Hepatocyte (in vitro differentiated cells): Measurements from ENCODE around the gene TP73.

ENCODE experiments used
- EZH2 ChIP-seq: fragments of 200-600 bp; sonication (generic); IDR thresholded peaks from 2 replicates; pipeline ENCODE4 v1.6.1; 2016; ENCODE audit warnings: antibody characterized with exemption, mild to moderate bottlenecking, borderline replicate concordance
- EZH2phosphoT487 ChIP-seq: fragments of 200-600 bp; sonication (generic); IDR thresholded peaks from one replicate; pipeline ENCODE4 v1.6.1; 2018; ENCODE audit warnings: antibody characterized with exemption, mild to moderate bottlenecking, low read depth, moderate library complexity; ENCODE audit not compliant: unreplicated experiment, severe bottlenecking
- TF ChIP-seq, protein P1 (sequence below): fragments of 200-600 bp; sonication (generic); IDR thresholded peaks from 2 replicates; pipeline ENCODE4 v1.5.1; 2016; ENCODE audit warnings: antibody characterized with exemption, mild to moderate bottlenecking; ENCODE audit not compliant: poor library complexity

DNA sequence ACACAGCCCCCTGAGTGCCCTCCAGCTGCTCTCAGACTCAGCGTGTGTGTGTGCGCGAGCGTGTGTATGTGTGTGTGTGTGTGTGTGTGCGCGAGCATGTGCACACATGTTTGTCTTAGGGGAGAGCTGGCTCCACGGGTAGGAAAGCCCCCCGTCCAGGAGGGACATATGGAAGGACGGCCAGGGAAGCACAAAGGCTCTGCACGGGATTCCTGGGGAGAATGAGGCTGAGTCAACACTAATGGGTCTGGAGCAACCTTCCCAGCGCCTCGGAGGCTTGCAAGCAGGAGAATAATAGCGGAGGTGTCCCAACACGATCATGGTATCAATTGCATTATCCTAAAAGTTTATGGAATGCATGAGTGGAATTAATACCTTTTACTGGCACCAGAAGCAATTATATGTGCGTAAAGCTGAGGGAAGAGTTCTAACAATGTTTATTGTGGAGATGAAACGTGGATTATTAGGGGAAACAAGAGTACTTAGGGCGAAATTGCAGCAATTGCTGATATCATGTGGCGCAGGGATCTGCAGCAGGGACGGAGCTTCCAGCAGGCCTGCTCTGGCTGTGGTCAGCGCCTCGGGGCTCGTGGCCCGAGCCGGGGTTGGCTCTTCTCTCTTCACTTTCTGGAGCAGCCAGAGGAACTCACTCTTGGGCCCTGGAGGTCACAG is 59.6 kb downstream of the TP73 start:
- TF ChIP-seq EZH2 (no peak), EZH2phosphoT487 (no peak)
- TF ChIP-seq, protein P1, sequence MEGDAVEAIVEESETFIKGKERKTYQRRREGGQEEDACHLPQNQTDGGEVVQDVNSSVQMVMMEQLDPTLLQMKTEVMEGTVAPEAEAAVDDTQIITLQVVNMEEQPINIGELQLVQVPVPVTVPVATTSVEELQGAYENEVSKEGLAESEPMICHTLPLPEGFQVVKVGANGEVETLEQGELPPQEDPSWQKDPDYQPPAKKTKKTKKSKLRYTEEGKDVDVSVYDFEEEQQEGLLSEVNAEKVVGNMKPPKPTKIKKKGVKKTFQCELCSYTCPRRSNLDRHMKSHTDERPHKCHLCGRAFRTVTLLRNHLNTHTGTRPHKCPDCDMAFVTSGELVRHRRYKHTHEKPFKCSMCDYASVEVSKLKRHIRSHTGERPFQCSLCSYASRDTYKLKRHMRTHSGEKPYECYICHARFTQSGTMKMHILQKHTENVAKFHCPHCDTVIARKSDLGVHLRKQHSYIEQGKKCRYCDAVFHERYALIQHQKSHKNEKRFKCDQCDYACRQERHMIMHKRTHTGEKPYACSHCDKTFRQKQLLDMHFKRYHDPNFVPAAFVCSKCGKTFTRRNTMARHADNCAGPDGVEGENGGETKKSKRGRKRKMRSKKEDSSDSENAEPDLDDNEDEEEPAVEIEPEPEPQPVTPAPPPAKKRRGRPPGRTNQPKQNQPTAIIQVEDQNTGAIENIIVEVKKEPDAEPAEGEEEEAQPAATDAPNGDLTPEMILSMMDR: no peak
